ENCODE data around the gene APBA2.

The APBA2 gene

GRCh38 chr15:29058903-29059539 lies 173.2 kb downstream of the APBA2 start:
- no peak for DNase-seq (ENCODE audit: low read depth)

GRCh38 chr15:29059871-29060640 lies 174.3 kb downstream of the APBA2 start:
- no peak for DNase-seq (ENCODE audit: low read depth)

GRCh38 chr15:29061746-29062145 lies 176.0 kb downstream of the APBA2 start:
- no peak for DNase-seq (ENCODE audit: low read depth)

- no peak for DNase-seq (ENCODE audit: low read depth)
These were observed 176.4 kb downstream of the APBA2 start for GRCh38 chr15:29062179-29062591.

GRCh38 chr15:29062626-29063025 lies 176.9 kb downstream of the APBA2 start:
- DNase-seq (ENCODE audit: low read depth): no peak

GRCh38 chr15:29063646-29064045 lies 177.9 kb downstream of the APBA2 start:
- DNase-seq (ENCODE audit: low read depth): no peak

- no peak for DNase-seq (ENCODE audit: low read depth)
These were observed 178.5 kb downstream of the APBA2 start for GRCh38 chr15:29064290-29064689.

GRCh38 chr15:29064731-29065130 lies 179.0 kb downstream of the APBA2 start:
- DNase-seq (ENCODE audit: low read depth): no peak

GRCh38 chr15:29065571-29065970 lies 179.8 kb downstream of the APBA2 start:
- DNase-seq (ENCODE audit: low read depth): no peak

GRCh38 chr15:29066310-29066709 lies 180.5 kb downstream of the APBA2 start:
- no peak for DNase-seq (ENCODE audit: low read depth)

- no peak for DNase-seq (ENCODE audit: low read depth)
These were observed 181.1 kb downstream of the APBA2 start for GRCh38 chr15:29066838-29067237.

GRCh38 chr15:29067949-29068348 lies 182.2 kb downstream of the APBA2 start:
- DNase-seq (ENCODE audit: low read depth): no peak

GRCh38 chr15:29070471-29071231 lies 184.9 kb downstream of the APBA2 start:
- DNase-seq (ENCODE audit: low read depth): no peak

GRCh38 chr15:29071232-29071881 lies 185.6 kb downstream of the APBA2 start:
- no peak for DNase-seq (ENCODE audit: low read depth)

GRCh38 chr15:29071882-29072273 lies 186.1 kb downstream of the APBA2 start:
- no peak for DNase-seq (ENCODE audit: low read depth)

GRCh38 chr15:29072444-29072843 lies 186.7 kb downstream of the APBA2 start:
- no peak for DNase-seq (ENCODE audit: low read depth)

- DNase-seq (ENCODE audit: low read depth): no peak
These were observed 188.3 kb downstream of the APBA2 start for GRCh38 chr15:29074045-29074444.

- DNase-seq (ENCODE audit: low read depth): no peak
These were observed 192.8 kb downstream of the APBA2 start for GRCh38 chr15:29078541-29078940.

- no peak for DNase-seq (ENCODE audit: low read depth)
These were observed 193.7 kb downstream of the APBA2 start for GRCh38 chr15:29079479-29079878.

GRCh38 chr15:29081781-29082180 lies 196.0 kb downstream of the APBA2 start:
- no peak for DNase-seq (ENCODE audit: low read depth)

GRCh38 chr15:29083161-29083560 lies 197.4 kb downstream of the APBA2 start:
- DNase-seq (ENCODE audit: low read depth): no peak

GRCh38 chr15:29083858-29084257 lies 198.1 kb downstream of the APBA2 start:
- no peak for DNase-seq (ENCODE audit: low read depth)
